Cerebellar nuclear complex (tissue), 1 donor: Measurements from ENCODE around the gene NEDD4.
"Not testable (repeated sequence)": the region's sequence is repeated elsewhere in the genome, so short reads cannot be mapped to it uniquely, and the experiment has no call there.

Experiments
- DNase-seq, 2 experiments: peaks; one replicate each; lab custom pipeline; 2025; lab: John Stamatoyannopoulos, UW

NEDD4 gene

DNA sequence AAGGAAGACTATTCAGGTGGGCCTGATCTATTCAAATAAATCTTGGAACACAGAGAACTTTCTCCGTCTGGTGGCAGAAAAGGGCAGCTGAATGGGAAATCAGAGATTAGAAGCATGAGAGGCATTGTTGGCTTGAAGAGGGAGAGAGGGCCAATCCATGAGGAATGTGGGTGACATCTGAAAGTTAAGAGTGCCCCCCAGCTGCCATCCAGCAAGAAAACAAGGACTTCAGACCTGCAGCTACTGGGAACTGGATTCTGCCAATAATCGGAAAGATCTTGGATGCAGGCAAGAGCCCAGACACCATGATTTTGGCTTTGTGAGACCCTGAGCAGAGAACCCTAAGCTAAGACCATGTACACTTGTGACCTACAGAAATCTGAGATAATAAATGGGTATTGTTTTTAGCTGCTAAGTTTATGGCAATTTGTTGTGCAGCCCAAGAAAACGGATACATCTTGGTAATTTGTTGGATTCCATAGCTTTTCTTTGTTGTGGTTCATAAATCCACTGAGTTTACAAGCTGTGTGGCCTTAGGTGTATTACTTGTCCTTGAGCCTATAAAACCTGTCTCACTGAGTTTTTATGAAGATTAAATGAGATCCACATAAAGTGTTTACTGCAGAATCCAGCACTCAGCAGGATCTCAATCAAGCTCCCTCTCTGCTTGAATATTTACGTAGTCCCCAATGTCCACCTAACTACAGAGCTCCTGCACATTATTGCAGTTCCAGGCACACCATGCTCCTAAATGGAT is 168.4 kb downstream of the NEDD4 start:
- DNase-seq = no peak

DNA sequence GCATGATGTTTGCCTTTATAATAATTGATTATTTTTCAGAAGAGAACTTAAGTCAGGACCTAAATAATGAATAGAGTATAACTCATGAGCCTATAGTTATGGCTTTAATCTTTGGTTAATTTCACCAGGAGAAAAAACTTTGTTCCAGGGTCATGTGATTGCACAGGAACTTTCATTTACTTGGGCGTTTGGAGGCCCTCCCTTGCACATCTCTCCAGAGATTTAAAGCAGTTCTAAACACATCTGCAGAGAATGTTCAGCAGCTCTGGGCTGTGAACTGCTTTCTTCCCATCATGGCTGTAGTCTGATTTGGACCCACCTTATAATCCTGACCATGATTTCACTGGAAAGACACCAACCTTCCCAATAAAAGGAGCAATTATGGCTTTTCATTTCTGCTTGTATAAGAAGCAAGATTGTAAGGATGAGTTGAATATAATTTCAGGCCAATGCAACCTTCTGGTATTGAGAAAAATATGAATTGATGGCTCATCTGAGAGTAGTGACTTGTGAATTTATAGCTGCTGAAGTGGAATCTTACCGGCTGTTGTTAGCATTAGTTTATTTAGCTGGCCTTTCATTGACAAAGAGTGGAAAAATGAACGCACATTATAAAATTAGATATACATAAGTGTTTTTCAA is 169.6 kb downstream of the NEDD4 start:
- no peak for DNase-seq

DNA sequence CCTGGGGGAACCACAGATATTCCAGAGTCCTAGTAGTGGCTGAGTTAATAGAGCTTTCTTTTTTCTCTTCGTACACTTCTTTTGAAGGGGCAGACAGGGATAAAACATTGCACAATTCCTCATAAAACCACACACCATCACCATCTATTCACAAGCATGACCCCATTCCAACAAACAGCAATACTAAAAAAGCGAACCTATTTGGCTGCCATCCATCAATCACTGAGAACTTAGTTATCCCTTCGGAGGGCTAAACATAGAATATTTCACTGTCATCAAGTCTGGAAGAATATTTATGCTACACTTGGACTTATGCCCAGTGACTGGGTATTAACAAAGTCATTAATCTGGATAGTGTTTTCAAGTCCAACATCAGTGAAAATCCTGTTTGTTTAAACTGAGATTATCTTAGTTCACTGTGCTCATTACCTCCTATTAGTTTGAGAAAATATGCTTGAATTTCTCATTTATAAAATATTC is 170.2 kb downstream of the NEDD4 start:
- no peak for DNase-seq

DNA sequence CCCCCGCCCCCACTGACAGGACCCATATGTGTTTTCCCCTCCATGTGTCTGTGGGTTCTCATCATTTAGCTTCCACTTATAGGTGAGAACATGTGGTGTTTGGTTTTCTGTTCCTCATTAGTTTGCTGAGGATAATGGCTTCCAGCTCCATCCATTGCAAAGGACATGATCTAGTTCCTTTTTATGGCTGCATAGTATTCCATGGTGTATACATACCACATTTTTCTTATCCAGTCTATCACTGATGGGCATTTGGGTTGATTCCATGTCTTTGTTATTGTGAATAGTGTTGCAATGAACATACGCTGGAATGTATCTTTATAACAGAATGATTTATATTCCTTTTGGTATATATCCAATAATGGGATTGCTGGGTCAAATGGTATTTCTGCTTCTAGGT is 171.7 kb downstream of the NEDD4 start:
- not testable (repeated sequence) for DNase-seq

DNA sequence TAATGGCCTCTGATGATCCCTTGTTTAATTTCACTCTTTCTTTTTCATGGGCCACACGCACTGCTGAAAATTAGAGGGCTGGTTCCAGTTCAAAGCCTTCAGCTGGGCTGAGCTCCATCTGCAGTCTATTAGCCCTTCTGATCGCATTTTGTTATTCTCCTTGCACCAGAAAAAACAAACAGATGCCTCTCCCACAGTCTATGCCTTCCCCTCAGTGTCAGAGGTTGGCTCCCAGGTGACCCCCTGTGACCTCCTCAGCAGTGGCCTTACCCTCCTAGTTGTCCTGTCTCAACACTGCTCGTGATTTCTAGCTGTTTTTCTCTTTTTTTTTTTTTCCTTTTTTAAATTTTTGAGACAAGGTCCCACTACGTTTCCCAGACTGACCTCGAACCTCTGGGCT is 173.4 kb downstream of the NEDD4 start:
- DNase-seq = no peak

DNA sequence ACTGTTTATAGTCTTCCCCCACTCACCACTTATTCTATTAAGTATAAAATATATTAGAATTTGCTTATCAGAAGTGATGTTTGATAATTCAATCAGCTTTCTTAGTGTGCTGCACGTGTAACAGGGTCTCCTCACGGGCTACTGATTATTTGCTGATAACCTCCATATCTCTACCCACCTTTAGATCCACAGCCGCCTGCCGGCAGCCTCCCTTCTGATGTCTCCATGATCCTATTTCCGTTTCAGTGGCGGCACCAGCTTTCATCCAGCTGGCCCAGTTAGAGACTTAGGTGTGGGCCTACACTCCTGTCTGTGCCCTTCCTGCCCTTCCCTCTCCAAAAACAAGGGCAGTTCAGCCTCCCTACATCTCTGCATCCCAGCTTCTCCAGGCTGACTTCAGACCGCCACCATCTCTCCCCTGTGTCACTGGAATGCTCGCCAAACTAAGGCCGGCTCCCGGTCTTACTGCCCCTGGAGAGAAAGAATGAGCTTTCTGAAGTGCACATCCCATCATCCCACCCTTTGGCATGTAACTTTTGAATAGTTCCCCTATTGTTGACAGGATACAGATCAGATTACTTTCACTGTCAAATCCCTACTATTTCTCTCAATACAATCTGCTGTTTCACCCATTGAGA is 173.9 kb downstream of the NEDD4 start:
- DNase-seq = no peak

DNA sequence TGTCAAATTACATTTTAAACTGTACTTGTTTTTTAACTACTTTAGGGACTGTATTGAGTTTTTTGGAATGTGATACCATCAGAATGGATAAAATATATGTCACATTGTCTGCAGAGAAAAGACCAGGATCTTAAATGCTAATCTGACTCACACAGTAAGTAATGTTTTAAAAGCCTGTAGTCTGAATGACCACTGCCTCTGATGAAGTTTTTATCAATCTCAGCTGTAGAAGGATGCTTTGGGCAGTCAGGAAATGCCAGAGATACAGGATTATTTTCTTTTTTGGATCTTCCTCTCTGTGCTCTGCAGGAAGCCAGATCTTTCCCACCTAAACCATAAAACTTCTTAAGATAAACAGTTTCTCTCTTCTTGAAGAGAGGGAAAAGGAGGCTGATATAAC is 177.4 kb downstream of the NEDD4 start:
- no peak for DNase-seq

DNA sequence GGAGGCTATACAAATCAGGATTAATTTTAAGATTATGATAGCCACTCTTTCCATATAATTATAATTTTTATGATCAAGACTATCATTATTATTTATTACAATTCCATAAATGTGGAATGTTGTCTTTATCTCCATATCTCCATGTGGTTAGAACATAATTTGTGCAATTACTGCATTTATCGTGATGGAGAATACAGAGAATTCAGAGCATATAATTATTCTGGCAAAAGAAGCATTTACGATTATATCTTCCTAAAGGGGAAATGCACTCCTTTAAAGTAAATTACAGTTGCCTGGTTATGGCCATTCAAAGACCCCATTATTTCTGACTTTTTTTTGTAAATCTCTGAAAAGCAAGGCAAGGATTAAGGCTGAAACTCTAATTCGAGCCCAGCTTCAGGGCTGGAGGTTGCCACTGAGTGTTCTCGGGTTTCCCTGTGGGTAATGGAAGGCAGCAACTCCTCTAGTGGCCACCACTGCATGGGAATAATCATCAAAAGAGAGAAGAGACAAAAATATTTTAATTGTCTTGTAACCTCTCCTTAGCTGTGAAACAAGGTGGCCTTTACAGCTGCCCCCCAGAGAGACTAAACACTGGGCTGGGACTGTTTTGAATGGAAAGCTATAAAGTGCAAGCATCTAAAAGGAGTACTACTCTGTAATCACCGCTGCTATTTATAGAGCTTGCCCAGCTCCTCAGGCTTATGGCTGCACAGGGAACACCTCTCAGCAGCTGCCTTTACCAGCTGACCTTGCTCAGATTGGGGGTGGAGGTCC is 190.6 kb downstream of the NEDD4 start:
- DNase-seq = no peak

DNA sequence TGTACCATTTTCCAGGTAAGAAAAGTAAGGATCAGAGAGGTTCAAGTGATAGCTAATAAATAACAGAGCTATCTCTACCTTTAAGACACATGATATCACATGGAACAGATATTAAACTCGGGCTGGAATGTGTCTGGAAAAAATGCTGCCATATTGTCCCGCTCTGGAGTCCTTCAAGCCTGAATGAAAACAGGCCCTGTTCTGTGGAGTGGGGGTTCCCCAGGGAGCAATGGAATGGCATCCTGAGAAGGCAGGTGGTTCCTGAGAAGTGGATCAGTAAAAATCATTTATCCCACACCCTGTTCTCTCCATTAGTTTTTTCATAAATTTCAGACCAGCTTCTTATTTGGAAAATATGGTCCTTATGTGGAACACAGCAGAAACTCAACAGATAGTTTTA is 193.2 kb downstream of the NEDD4 start:
- no peak for DNase-seq

DNA sequence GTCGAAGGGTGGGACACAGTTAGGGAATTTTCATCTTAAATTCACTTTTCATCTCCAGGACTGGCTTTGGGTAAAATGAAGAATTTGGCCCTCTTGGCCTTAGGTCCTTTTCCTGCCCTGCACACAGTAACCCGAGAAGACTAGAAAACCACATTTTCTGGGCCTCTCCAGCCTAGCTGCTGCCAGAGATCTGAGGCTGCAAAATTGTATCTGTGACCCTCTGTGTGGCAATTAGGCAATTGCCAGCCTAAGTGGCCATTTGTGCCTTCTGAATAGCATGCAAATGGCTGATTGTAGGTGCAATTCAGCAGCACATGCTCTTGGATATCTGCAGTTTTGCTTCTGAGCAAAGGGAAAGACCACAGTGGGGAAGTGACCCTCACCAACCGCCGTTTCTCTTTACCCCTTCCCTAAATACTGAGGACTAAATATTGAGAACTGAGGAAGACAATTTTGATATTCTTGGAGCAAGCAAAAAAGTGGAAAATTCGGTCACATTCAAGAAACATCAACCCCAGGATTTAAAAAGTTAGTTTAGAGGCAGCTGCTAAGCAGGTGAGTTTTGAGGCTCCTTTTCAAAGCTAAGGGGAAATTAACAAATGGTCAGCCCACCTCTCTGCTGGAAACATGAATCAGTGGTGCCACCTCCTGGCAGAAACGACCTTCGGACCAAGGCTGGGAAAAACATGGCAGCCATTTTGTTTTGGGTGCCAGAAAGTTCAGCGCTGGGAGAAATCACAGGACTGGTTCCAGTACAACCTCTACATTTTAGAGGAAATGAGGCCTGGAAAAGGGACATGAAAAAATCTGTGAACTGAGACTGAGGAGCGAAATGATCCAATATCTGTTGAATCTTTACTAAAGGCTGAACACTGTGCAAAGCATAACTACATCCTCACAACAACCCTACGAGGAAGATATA is 193.9 kb downstream of the NEDD4 start:
- DNase-seq = no peak

DNA sequence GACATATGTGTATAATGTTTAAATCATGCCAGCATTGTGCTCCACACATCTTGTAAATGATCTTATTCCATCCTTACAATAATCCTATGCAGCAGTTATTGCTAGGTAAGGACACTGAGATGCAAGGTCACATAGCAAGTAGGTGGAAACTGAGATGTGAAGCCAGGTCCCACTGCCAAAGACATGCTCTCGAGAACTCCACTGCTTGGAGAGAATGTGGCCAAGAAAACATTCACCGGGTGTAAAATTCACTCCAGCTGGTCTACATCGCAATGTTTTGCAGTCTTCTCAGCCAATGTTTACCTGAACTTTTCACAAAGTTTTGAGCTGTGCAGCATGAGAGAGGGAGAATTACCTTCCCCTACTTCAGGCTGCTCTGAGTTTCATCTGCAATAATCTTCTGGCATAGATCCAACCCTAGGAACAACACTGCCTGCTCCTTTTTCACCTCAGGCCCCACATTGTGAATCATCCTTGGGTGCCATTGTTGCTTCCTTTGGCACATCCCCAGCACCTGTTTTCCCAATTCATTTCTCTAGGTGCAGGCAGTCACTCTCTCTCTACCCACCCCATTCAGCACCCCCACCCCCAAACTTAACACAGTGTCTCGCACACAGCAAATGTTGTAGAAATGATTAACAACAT is 197.0 kb downstream of the NEDD4 start:
- no peak for DNase-seq

DNA sequence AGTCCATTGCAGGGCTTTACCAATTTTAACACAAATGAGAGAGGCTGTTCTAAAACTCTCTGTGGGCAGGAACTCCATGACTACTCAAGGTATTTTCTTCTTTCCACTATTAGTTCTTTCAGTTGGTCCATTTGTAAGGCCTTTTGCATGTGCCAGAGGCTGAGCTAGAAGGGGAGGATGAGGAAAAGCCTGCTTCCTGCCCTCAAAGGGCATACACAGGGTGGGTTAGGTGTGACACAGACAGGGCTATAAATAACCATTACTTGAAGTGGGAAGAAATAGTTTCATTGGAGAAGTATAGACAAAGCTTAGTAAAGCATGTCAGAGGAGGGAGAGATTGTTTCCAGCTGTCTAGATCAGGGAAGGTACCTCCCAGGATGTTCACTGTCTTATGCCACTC is 198.4 kb downstream of the NEDD4 start:
- DNase-seq = no peak

DNA sequence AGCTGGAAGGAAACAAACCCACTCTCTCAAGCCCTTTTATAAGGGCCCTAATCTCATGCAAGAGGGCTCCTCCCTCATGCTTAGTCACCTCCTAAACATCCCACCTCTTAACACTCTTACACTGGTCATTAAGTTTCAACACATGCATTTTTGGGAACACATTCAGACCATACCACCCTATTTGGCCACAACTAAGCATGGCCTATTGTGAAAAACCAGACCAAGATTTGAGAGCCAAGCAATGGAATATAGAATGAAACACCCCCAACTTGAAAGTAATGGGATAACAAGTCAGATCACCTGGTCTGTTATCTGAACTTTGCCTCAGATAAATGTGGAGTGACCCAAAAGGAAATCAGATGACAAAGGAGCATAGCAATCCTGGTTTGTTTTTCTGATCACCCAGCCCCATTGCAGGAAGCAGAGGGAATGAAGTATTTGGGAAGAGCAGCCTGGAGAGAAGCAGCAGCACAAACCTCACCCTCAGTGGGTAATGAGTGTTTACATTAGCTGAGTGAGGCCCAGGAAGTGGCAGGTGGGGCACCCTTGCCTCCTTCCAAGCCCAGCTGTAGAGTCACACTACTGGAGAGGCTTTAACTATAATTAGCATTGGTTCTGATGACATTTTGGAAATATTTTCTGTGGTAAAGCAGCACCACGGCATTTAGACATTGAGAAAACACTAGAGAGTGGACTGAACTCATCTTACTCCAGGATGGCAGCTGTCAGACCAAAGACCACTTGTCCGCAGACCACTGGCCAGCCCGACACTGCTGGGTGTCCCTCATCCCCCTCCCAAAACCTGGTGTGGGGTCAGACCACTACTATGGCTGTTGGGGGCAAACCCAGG is 201.6 kb downstream of the NEDD4 start:
- no peak for DNase-seq

DNA sequence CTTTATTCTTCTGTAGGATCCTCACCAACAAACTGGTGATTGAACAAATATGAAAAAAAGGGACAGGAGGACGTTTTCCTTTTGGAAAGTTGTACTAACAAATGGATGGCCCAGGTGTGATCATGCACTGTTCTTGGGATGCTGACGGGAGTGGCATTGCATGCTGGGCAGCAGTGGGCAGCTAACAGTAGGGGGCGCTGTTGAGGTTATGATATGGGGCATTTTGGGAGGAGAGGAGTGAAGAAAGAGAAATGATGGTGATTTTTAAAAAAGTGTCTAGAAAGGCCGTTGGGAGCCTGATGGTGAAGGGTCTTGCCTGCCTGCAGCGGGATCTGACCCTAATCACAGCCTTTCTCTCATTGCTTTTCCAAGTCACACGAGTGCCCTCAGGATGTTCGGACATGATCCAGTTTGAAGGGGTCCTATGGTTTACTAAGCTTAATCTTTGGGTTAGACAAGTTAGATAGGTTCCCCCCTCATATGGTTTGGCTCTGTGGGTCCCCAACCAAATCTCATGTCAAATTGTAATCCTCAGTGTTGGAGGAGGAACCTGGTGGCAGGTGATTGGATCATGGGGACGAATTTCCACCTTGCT is 204.2 kb downstream of the NEDD4 start:
- DNase-seq = no peak

DNA sequence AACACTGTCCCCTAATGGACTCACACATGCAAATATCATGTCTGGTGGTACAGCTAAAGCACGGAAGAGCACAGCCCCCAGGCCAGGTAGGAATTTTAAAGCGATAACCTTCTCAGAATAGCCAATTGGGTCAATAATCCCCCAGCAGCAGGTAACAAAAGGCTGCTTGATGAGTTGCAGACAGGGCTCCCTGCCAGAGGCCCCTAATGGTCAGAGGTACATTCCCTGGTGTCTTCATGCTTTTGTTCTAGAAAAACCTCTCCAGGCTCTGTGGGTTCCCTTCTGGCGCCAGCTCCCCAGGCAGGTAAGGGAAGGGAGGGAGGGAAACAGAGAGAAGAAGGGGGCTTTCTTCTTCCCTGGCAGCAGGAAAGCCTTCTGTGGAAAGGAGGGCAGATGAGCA is 207.1 kb downstream of the NEDD4 start:
- DNase-seq = no peak

DNA sequence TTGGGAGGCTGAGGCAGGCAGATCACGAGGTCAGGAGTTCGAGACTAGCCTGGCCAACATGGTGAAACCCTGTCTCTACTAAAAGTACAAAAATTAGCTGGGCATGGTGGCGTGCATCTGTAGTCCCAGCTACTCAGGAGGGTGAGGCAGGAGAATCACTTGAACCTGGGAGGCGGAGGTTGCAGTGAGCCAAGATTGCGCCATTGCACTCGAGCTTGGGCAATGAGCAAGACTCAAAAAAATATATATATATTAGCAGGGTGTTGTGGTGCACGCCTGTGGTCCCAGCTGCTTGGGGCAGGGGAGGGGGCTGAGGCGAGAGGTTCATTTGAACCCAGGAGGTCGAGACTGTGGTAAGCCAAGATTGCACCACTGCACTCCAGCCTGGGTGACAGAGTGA is 207.8 kb downstream of the NEDD4 start:
- not testable (repeated sequence) for DNase-seq

DNA sequence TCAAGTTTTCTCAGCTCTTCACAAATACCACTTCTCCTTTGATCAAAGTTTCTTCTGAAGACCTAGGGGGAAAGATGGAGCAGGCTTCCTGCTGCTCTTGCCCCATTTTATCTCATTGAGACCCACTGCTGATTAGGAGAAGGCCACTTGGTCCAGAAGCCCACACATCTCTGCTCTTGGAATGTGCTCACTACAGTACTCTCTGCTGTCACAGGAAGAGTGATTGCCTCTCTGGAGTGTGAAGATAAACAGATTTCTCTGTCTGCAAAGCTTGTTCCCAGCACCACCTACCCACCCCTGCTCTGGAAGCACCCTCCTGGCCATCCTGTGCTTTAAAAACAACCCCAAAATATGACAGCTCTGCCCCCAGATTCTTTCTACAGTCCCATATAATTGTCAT is 209.1 kb downstream of the NEDD4 start:
- DNase-seq = no peak

DNA sequence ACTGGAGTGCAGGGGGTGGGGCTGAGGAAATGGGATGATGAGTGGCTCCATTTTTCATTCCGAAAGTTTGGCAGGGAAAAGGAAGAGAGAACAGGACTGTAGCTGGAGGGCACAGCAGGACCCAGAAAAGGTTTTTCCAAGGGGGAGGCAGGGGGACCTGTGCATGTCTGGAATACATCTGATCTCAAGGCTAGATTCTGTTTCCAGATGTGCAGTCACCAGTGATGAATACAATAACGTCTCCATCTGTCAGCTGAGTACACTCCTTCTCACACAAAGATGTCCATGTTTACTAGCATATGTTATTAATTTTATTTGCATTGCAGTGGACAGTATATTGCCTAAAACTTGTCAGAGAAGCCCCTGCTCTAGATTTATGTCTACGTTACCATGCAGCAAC is 210.5 kb downstream of the NEDD4 start:
- DNase-seq = no peak

DNA sequence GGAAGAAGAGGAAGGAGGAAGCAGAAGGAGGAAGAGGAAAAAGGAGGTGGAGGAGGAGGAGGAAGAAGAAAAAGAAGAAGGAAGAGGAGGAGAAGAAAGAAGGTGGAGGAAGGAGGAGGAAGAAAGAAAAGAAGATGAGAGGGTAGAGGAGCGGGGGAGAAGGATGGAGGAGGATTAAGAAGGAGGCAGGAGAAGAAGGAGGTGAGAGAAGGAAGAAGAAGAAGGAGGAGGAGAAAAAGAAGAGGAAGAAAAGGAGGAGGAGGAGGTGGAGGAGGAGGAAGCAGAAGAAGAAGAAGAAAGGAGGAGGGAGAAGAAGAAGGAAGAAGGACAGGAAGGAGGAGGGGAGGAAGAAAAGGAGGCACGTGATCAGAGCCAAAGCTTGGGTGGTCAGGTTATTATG is 213.1 kb downstream of the NEDD4 start:
- no peak for DNase-seq

DNA sequence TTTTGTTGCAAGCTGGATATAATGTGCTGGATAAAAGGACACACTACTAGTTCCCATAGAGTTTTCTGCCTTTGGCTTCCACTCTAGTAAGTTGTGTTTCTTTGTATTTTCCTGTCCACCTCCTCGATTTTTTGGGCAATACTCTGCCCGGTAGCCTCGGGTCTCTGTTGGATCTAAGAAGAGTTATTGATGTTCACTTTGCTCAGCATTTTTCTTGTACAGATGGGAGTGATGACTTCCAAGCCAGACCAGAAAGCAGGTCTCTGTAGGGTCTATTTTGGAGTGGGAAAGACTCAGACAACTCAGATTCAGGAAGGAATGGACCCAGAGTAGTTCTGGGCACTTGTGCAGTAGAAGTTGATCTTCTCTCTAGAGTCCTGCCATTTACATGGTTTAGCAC is 214.5 kb downstream of the NEDD4 start:
- no peak for DNase-seq
